Heart left ventricle (tissue), 13 donors: ENCODE results near the gene ANKRD53.
A peak's percentile ranks its signal among the peaks of the same experiment; 100 is the strongest.

Experiments
- POLR2A ChIP-seq, 2 donors: fragments of 450-650 bp; IDR thresholded peaks; one replicate each; pipeline ENCODE4 v1.6.1; 2017; ENCODE audit warnings: antibody characterized with exemption in 2 of 2, mild to moderate bottlenecking in 2 of 2, moderate library complexity in 2 of 2
- TF ChIP-seq, protein P1 (sequence below), 12 donors: fragments of 200-600 bp; sonication (generic) in 4 of 12; IDR thresholded peaks; one replicate each; pipeline versions ENCODE4 v1.5.0 to v1.8.0; 2018 to 2022; ENCODE audit warnings: antibody characterized with exemption in 12 of 12, mild to moderate bottlenecking in 5 of 12
- donor health status: ischemic (EF 13 %, LVEDD 7.1; RV severe dilation, severe dysfunction).
- donor health status: DM: no; HTN: yes; CAD: no.
- donor health status: DM: no; HTN: no; CAD: no.
- donor health status: ischemic (EF 25% LVEDD 6.9; RV normal size, moderate dysfunction).
- donor health status: ischemic (EF 25% LVEDD 5.7; RV mildly dilated, moderate dysfunction).
- donor health status: ischemic (EF 35%, LVEDD 5.7; RV mildly dilated, moderate dysfunction).
- donor health status: nonischemic (EF 11% LVEDD 7.7; RV severe dilation, severe dysfunction).
- donor health status: DM: yes; HTN: yes; CAD: no.
- donor health status: PGD.
- donor health status: ischemic (EF 29% LVEDD 5.4; RV normal size, mild dysfunction).
- donor health status: nonischemic (EF 23%, LVEDD 6.1; RV moderate dilation, normal function).

DNA sequence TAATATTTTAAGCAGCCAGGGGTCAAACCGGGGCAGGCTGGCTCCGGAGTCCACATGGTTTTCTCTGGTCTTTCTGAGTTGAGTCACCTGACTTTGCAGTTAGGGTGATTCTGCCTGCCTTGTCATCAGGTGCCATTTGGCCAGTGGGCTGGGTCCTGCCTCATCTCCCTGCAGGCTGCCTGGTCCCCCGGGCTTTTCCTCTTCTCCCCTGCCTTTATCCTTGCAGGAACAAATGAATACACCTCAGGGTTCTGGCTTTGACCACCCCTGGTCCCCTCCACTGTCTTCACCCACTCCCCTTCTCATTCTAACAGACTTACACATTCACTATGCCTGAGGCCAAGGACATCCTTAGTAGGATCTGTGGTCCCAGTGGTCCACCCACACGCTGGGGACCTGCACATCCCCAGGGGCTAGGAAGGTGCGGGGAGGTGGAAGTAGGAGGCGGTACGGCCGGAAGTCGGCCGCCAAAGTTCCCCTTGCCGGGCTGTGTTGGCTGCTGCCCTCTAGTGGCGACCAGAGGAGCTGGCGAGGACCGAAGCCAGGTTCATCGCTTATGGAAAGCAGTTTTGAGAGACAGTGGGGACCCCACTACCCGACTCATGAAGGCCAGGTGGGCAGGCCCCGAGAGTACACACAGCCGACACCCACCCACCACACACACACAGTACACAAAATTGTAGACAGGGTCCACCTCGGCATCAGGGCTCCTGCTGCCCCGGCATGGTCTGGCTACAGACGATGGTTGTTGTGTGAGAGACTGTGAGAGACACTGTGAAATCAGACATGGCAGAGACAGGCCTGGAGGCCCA lies 22.6 kb downstream of the ANKRD53 start:
- TF ChIP-seq, protein P1, sequence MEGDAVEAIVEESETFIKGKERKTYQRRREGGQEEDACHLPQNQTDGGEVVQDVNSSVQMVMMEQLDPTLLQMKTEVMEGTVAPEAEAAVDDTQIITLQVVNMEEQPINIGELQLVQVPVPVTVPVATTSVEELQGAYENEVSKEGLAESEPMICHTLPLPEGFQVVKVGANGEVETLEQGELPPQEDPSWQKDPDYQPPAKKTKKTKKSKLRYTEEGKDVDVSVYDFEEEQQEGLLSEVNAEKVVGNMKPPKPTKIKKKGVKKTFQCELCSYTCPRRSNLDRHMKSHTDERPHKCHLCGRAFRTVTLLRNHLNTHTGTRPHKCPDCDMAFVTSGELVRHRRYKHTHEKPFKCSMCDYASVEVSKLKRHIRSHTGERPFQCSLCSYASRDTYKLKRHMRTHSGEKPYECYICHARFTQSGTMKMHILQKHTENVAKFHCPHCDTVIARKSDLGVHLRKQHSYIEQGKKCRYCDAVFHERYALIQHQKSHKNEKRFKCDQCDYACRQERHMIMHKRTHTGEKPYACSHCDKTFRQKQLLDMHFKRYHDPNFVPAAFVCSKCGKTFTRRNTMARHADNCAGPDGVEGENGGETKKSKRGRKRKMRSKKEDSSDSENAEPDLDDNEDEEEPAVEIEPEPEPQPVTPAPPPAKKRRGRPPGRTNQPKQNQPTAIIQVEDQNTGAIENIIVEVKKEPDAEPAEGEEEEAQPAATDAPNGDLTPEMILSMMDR (IDR thresholded peaks at IDR 0.05) = peak; percentile 86 to 98 (median 92)
- no peak for TF ChIP-seq POLR2A (IDR thresholded peaks at IDR 0.05)
